ENCODE data around the gene ZNF592.

GRCh38 chr15:84785053-84785452 lies 36.7 kb downstream of the ZNF592 start:
- TF ChIP-seq CTCF (tag by site-specific recombination; IDR thresholded peaks at IDR 0.05): no peak
- TF ChIP-seq ZNF707 (tag by site-specific recombination; IDR thresholded peaks at IDR 0.05): no peak
- no peak for TF ChIP-seq ZNF629 (tag by site-specific recombination; IDR thresholded peaks at IDR 0.05)
- no peak for TF ChIP-seq KLF16 (tag by site-specific recombination; IDR thresholded peaks at IDR 0.05)
- TF ChIP-seq REST (tag by site-specific recombination; IDR thresholded peaks at IDR 0.05): no peak
- no peak for TF ChIP-seq MEIS1 (CRISPR knock-in tag; IDR thresholded peaks at IDR 0.05; ENCODE audit: borderline replicate concordance)
- TF ChIP-seq ZBTB17 (tag by site-specific recombination; IDR thresholded peaks at IDR 0.05): no peak
- no peak for TF ChIP-seq HOXD13 (CRISPR knock-in tag; IDR thresholded peaks at IDR 0.05; ENCODE audit: borderline replicate concordance)
- no peak for TF ChIP-seq MYNN (tag by site-specific recombination; IDR thresholded peaks at IDR 0.05; ENCODE audit: borderline replicate concordance)
- TF ChIP-seq ZNF302 (tag by site-specific recombination; IDR thresholded peaks at IDR 0.05; ENCODE audit: low read depth): no peak
